Measurements from ENCODE around the gene PRG3.

Gene PRG3

DNA sequence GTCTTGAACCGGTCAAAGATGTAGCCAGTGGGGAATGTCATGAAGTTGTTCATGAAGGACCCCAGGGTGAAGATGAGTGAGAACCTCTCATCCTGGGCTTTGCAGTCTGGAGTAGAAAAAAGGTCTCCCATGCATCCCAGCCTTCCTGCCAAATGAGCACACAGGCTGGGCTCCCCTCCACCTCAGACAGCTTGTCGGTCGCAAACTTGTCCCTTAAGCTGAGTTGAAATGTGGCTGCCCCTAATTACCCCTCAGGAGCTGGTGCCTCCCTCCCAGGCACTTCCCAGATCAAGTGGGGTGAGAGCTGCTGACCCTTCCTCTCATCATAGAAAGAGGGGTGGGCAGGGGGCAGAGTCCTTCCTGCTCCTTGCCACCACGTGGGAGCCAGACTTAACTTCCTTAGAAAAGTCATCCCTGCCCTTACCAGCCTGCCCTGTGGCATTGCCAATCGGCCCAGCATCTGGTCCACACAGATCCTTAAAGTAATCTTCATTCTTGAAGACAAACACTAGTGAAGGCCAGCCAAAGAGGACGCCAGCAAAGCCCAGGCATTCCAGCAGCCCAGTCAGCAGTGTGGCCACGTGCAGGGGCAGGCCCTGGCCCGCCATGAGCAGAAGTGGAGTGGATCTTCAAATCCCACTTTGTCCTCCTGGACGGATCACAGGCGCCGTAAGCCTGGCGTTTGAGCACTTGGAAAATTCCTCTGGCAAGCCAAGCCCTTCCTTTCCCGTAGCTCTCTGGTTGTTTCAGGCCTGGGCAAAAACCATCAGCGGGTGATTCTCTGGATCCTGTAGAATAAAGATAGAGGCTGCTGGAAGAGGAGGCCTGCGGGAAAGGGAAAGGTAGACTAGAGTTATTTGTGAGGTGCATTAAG is 44.9 kb upstream of the PRG3 start:
- TF ChIP-seq, protein P1, sequence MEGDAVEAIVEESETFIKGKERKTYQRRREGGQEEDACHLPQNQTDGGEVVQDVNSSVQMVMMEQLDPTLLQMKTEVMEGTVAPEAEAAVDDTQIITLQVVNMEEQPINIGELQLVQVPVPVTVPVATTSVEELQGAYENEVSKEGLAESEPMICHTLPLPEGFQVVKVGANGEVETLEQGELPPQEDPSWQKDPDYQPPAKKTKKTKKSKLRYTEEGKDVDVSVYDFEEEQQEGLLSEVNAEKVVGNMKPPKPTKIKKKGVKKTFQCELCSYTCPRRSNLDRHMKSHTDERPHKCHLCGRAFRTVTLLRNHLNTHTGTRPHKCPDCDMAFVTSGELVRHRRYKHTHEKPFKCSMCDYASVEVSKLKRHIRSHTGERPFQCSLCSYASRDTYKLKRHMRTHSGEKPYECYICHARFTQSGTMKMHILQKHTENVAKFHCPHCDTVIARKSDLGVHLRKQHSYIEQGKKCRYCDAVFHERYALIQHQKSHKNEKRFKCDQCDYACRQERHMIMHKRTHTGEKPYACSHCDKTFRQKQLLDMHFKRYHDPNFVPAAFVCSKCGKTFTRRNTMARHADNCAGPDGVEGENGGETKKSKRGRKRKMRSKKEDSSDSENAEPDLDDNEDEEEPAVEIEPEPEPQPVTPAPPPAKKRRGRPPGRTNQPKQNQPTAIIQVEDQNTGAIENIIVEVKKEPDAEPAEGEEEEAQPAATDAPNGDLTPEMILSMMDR (IDR thresholded peaks at IDR 0.05; ENCODE audit: low read depth, low read length, missing control alignments): no peak
- DNase-seq (ENCODE audit: low read depth): no peak
- H3K4me3 ChIP-seq (ENCODE audit: low read depth, low read length): peak overlapping the region; percentile 85

DNA sequence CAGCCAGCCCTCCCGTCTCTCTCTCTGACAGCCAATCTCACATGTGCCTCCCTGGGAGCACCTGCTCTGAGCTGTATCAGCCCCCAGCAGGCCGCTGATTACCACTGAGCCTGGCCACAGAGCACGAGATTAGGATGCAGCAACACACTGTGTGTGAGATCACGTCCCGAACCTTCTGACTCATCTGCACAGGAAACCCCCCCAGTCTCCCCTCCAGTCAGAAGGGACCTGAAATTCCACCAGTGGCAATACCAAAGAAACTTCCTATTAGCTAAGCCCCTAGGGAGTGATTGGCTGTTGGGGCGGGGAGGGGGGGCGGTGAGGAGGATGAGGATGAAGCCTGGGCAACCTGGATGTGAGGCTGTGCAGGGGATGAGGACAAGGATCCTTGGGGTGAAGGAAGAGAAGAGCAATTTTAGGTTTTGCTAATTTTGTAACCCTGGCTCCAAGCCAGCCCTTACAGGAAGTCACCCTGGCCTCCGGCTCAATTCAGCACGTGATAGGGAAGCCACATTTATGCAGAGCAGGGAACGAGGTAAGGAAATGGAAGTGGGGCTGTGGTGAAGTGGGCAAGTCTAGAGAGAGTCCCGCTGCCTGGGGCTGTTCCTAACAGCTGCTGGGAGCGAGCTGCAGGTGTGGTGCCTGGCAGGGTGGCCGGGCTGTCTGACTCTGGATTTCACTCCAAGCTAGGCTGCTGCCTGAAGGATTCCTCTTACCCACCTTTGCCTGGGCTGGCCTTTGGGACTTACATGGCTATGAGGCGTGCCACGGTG is 44.0 kb upstream of the PRG3 start:
- peak; percentile 93 for DNase-seq (ENCODE audit: low read depth)
- TF ChIP-seq, protein P1 (IDR thresholded peaks at IDR 0.05; ENCODE audit: low read depth, low read length, missing control alignments): no peak
- peak overlapping the region; percentile 85 for H3K4me3 ChIP-seq (ENCODE audit: low read depth, low read length)

DNA sequence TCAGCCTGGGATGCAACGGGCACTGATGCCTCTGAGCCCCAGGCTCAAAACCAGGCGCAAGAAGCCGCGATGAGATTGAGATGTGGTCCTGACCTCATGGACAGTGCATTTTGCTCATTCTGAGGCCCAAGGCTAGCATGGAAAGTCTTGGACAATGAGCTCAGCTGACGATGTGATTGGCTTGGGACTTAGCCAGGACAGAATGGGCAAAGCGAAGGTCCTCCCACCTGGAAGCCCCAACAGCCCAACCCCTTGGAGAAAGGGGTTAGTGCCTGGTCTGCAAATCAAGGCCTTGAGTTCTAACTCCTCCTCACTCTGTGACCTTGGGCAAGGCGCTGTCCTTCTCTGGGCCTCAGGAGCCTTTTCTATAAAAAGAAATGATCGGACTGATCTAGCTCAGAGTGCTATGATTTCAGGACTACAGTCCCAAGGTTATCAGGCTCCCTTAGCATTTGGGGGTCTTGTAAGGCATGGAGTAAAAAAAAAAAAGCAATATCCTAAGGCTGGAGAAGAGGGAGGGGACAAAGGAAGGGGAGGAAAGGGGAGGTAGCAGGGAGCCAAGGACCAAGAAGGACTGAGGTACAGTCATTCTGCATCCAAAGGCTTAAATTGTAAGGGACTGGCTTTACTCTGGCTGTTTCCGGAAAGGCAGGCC is 43.3 kb upstream of the PRG3 start:
- DNase-seq (ENCODE audit: low read depth): no peak
- peak overlapping the region; percentile 85 for H3K4me3 ChIP-seq (ENCODE audit: low read depth, low read length)
- TF ChIP-seq, protein P1 (IDR thresholded peaks at IDR 0.05; ENCODE audit: low read depth, low read length, missing control alignments): no peak

DNA sequence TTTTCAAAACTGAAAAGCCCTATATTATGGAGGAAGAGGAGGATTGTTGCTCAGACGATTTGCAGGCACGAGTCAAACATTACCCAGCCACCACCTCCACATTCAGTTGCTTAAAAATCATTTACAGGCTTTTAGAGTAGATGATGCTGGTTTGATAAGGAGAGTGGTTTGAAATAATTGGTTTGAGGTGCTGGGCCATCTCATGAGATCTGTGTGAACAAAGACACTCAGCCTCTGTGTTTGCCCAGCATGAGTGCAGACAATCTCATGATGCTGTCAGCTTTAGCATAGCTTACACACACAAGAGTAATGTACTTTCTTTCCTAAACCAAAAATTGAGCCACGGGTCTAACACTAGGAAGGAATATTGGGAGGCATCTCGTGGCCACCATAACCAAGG is 41.7 kb upstream of the PRG3 start:
- no peak overlapping the region for H3K4me3 ChIP-seq (ENCODE audit: low read depth, low read length)
- no peak for DNase-seq (ENCODE audit: low read depth)
- TF ChIP-seq, protein P1 (IDR thresholded peaks at IDR 0.05; ENCODE audit: low read depth, low read length, missing control alignments): no peak

DNA sequence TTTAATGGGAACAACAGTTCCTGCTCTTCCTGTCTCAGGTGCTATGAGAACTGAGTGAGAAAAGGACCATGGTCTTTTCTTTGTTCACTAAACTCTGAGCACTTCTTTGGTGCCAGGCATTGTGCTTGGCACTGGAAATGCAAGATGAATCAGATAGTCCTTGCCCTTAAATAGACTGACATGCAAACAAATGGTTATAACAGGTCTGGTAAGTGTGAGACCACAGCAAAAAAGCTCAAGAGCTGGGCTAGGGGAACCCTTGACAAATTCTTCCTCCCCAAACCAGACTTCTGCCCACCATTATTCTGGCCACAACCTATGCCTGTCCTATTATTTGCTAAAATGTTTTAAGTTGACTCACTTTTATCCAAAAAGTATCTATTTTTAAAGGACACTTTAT is 40.9 kb upstream of the PRG3 start:
- TF ChIP-seq, protein P1 (IDR thresholded peaks at IDR 0.05; ENCODE audit: low read depth, low read length, missing control alignments): no peak
- DNase-seq (ENCODE audit: low read depth): no peak
- H3K4me3 ChIP-seq (ENCODE audit: low read depth, low read length): no peak overlapping the region

DNA sequence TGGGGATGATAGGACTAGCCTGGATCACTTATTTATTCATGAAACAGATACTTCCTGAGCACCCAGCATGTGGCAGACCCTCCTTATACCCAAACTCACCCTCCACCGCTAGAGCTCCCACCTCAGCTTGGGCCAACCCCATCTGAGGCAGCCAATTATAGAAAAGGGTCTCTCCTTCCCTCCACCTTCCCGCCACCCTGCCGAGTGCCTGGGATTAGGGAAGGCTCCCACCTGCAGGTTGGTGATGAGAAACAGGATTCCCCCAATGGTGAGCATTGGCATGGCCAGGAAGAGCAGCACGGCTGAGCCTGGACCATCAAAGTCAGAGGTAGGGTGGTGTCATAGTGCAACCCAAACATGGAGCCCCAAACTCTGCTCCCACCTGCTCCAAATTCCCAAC is 40.1 kb upstream of the PRG3 start:
- H3K4me3 ChIP-seq (ENCODE audit: low read depth, low read length): no peak overlapping the region
- no peak for DNase-seq (ENCODE audit: low read depth)
- TF ChIP-seq, protein P1 (IDR thresholded peaks at IDR 0.05; ENCODE audit: low read depth, low read length, missing control alignments): no peak

Measured in GM12864 (cell line).